Body of pancreas (tissue), 4 donors: Measurements from ENCODE around the gene SLC25A4.

Experiments
- POLR2A ChIP-seq, 3 donors: fragments of 450-650 bp; IDR thresholded peaks; one replicate each; pipeline ENCODE4 v1.6.1; 2016; ENCODE audit warnings: antibody characterized with exemption in 3 of 3, mild to moderate bottlenecking in 2 of 3
- TF ChIP-seq, protein P1 (sequence below), 7 experiments: fragments of 450-650 bp in 4 of 7; fragments of 200-600 bp in 3 of 7; sonication (generic) in 3 of 7; IDR thresholded peaks; one replicate each; pipeline ENCODE4 v1.5.1; 2016 to 2019; ENCODE audit warnings: antibody characterized with exemption in 7 of 7

DNA sequence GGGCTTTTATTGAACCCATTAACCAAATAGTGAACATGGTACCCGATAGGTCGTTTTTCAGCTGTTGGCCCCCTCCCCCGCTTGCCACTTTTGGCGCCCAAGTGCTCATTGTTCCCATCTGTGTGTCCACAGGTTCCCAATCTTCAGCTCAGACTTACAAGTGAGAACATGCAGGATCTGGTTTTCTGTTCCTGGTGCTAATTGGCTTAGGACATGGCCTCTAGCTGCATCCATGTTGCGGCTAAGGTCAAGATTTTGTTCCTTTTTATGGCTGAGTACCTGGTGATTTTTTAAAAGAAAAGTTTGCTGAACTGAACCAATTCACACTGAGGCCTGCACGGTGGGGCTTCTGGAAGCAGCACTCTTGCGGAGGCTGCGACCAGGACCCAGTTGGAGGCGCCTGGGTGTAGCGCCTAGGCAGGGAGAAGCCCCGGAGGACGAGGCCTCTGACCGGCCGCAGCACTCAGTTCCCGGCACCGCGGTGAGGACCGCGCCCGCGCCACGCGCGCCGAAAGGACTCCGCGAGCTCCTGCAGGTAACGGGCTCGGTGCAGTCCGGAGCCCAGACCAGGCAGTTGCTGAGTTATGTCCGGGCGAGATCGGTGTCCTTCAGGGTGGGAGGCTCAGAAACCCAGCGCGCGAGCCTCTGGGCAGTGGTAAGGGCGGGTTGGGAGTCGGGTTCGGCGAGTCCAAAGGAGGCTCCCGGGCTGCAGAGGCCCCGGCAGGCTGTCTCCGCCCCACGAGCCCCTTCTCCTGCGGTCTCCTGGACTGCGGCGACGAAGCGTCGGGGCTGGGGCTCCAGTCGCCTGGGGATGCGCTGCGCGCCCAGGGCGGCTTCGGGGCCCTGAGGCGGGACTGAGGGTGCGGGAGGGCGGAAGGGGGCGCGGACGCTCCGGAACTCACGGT, 15.8 kb upstream of the SLC25A4 start:
- TF ChIP-seq, protein P1, sequence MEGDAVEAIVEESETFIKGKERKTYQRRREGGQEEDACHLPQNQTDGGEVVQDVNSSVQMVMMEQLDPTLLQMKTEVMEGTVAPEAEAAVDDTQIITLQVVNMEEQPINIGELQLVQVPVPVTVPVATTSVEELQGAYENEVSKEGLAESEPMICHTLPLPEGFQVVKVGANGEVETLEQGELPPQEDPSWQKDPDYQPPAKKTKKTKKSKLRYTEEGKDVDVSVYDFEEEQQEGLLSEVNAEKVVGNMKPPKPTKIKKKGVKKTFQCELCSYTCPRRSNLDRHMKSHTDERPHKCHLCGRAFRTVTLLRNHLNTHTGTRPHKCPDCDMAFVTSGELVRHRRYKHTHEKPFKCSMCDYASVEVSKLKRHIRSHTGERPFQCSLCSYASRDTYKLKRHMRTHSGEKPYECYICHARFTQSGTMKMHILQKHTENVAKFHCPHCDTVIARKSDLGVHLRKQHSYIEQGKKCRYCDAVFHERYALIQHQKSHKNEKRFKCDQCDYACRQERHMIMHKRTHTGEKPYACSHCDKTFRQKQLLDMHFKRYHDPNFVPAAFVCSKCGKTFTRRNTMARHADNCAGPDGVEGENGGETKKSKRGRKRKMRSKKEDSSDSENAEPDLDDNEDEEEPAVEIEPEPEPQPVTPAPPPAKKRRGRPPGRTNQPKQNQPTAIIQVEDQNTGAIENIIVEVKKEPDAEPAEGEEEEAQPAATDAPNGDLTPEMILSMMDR (IDR thresholded peaks at IDR 0.05) = no peak
- TF ChIP-seq POLR2A (IDR thresholded peaks at IDR 0.05) = no peak
